ENCODE measurements around the gene TXN2. TPM values are rescaled to one million over a fixed set of nuclear protein-coding genes. Genes with fewer than 3 reads are reported as not detected.

TXN2 gene
- total and polyA plus RNA-seq, 2 of the 4 experiments (the other 2 are of a cell fraction): 49.6 to 166 TPM

- in situ Hi-C loops (cut with MboI; ENCODE audit: low sequenced_read_pairs): loop anchor here (10.0 kb wide), 1 partner anchor 286 kb away; no protein-coding TSS in a partner anchor
- no peak for DNase-seq
- Histone ChIP-seq H3K18ac (ENCODE audit: low read depth, low read length) (peak overlapping the region; percentile 89; the same call in 1 of the 2 replicates), H2BK120ac (ENCODE audit: low read depth, low read length) (peak overlapping the region; percentile 93), H3K56ac (ENCODE audit: extremely low read depth, insufficient read depth, low read length) (peak overlapping the region; percentile 89), H2BK15ac (ENCODE audit: low read depth, low read length) (peak overlapping the region; percentile 86), H3K79me1 (ENCODE audit: low read depth in 1 of 2, low read length in 2 of 2) (peaks cover 10 to 42% of the 10 kb centered on the region in 2 experiments), H3K9me3 (ENCODE audit: control insufficient read depth, insufficient read depth, low read length) (no peaks in the 10 kb centered on the region), H4K91ac (ENCODE audit: insufficient read depth, low read depth, low read length) (peak overlapping the region; percentile 97), H2AK9ac (replicated peaks; ENCODE audit: low read depth, low read length, poor library complexity) (peak overlapping the region; percentile 98), H3K9me1 (ENCODE audit: insufficient read depth, low read length) (peaks cover 7% of the 10 kb centered on the region), H3K27me3 (ENCODE audit: control insufficient read depth, insufficient read depth, low read length) (no peaks in the 10 kb centered on the region), H3K23ac (ENCODE audit: low read depth, low read length) (peak overlapping the region; percentile 98), H4K5ac (ENCODE audit: low read depth, low read length) (peak overlapping the region; percentile 98), H3K36me3 (ENCODE audit: control insufficient read depth, insufficient read depth, low read length) (peaks cover 20% of the 10 kb centered on the region), H3K4me2 (ENCODE audit: low read depth, low read length) (peak overlapping the region; percentile 96), H3K9ac (ENCODE audit: low read depth, low read length) (peak overlapping the region; percentile 98), H2AFZ (replicated peaks; ENCODE audit: low read length, poor library complexity) (peak overlapping the region; percentile 98), H4K20me1 (ENCODE audit: insufficient read depth, low read length) (no peaks in the 10 kb centered on the region), H3K4ac (ENCODE audit: low read depth, low read length) (peak overlapping the region; percentile 99), H3K4me1 (ENCODE audit: control insufficient read depth, insufficient read depth, low read length) (peaks cover 3% of the 10 kb centered on the region), H3K14ac (replicated peaks; ENCODE audit: low read depth, low read length) (peak overlapping the region; percentile 100), H2BK5ac (ENCODE audit: low read depth, low read length, poor library complexity, severe bottlenecking) (peak overlapping the region; percentile 95), H3K27ac (ENCODE audit: insufficient read depth, low read length) (peak overlapping the region; percentile 90), H2BK20ac (ENCODE audit: low read depth, low read length) (peak overlapping the region; percentile 69; the same call in 1 of the 2 replicates), H3K4me3 (ENCODE audit: insufficient read depth, low read depth, low read length) (peak overlapping the region; percentile 64), H2AK5ac (ENCODE audit: low read depth, low read length) (peak overlapping the region; percentile 95), H4K8ac (ENCODE audit: low read depth in 2 of 2, low read length in 2 of 2) (peak overlapping the region; percentile 84 to 100)
- TF ChIP-seq FOS (IDR thresholded peaks at IDR 0.05; ENCODE audit: low read depth, low read length) (no peak), ELK1 (IDR thresholded peaks at IDR 0.05; ENCODE audit: borderline replicate concordance, low read depth, low read length) (no peak), CTCF (conservative IDR thresholded peaks at IDR 0.05; ENCODE audit: low read depth, low read length) (no peak), RCOR1 (IDR thresholded peaks at IDR 0.05; ENCODE audit: insufficient replicate concordance, low read length) (no peak), MAZ (IDR thresholded peaks at IDR 0.05; ENCODE audit: borderline replicate concordance, low read depth, low read length) (no peak), SMC3 (IDR thresholded peaks at IDR 0.05; ENCODE audit: low read depth, low read length) (no peak), POLR2A (IDR thresholded peaks at IDR 0.05; ENCODE audit: low read depth, low read length) (no peak), NFE2L2 (IDR thresholded peaks at IDR 0.05; ENCODE audit: low read depth, low read length) (no peak), MAFK (IDR thresholded peaks at IDR 0.05; ENCODE audit: low read depth, low read length) (no peak), USF2 (IDR thresholded peaks at IDR 0.05; ENCODE audit: low read depth, low read length) (no peak), MXI1 (IDR thresholded peaks at IDR 0.05; ENCODE audit: borderline replicate concordance, low read depth, low read length) (no peak), RAD21 (IDR thresholded peaks at IDR 0.05; ENCODE audit: low read length) (no peak), RFX5 (IDR thresholded peaks at IDR 0.05; ENCODE audit: low read depth, low read length) (no peak), CEBPB (IDR thresholded peaks at IDR 0.05; ENCODE audit: low read depth, low read length) (no peak), CHD1 (IDR thresholded peaks at IDR 0.05; ENCODE audit: low read depth, low read length) (no peak), BHLHE40 (IDR thresholded peaks at IDR 0.05; ENCODE audit: low read depth, low read length) (no peak)
- intact Hi-C loops (cut with micrococcal nuclease): no loop called here
- dilution Hi-C loops (cut with HindIII; ENCODE audit: low sequenced_read_pairs, unreplicated experiment): no loop called here
- peak; percentile 3; the same call in 1 of the 2 replicates for ATAC-seq (ENCODE audit: low read depth)
- POLR2A ChIA-PET (ENCODE audit: unreplicated experiment): no interaction called here
- WGBS, 2 experiments (ENCODE audit: extremely low coverage in 2 of 2, insufficient read length in 1 of 2): 0% methylated on average over 1 of the region's 9 CpGs; no CpG with 5 or more reads in 1 of the 2 experiments
- BruUV-seq (replicated peaks): TSS peak; percentile 88
- CTCF ChIA-PET: no interaction called here
These were observed 473 bp downstream of the TXN2 start for GRCh38 chr22:36480941-36481392.

Measured in IMR-90 (cell line).